Measurements from ENCODE around the gene ECI2. TPM values are rescaled to one million over a fixed set of nuclear protein-coding genes. Genes with fewer than 3 reads are reported as not detected.
A peak's percentile ranks its signal among the peaks of the same experiment; 100 is the strongest.

ECI2 gene
- total and polyA plus RNA-seq, 2 experiments from 2014 or later = 63.7 to 102 TPM

DNA sequence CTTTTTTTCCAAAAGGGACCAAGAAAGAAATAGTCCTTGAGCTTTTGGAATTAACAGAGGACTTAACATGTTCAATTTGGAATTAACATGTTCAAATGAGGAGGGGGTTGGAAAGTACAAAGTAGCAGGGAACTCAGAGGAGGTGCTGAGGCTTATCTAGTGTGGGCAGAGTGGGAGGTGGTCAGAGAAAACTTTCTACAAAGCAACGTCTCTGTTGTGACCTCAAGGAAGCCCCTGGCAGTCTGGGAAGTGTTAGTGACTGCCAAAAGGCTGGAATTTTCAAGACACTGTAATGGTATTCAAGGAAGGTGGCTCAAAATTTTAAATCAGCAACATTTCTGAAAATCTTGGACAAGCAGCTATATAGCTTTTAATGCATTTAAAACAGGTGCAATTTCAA is 7.3 kb downstream of the ECI2 start (continued):
- TF ChIP-seq, protein P1, sequence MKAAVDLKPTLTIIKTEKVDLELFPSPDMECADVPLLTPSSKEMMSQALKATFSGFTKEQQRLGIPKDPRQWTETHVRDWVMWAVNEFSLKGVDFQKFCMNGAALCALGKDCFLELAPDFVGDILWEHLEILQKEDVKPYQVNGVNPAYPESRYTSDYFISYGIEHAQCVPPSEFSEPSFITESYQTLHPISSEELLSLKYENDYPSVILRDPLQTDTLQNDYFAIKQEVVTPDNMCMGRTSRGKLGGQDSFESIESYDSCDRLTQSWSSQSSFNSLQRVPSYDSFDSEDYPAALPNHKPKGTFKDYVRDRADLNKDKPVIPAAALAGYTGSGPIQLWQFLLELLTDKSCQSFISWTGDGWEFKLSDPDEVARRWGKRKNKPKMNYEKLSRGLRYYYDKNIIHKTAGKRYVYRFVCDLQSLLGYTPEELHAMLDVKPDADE (IDR thresholded peaks at IDR 0.05) = no peak
- TF ChIP-seq CREB1 (CRISPR knock-in tag; IDR thresholded peaks at IDR 0.05; ENCODE audit: low read depth) = no peak
- TF ChIP-seq JUNB (IDR thresholded peaks at IDR 0.05; ENCODE audit: unreplicated experiment) = no peak
- TF ChIP-seq, protein P2, sequence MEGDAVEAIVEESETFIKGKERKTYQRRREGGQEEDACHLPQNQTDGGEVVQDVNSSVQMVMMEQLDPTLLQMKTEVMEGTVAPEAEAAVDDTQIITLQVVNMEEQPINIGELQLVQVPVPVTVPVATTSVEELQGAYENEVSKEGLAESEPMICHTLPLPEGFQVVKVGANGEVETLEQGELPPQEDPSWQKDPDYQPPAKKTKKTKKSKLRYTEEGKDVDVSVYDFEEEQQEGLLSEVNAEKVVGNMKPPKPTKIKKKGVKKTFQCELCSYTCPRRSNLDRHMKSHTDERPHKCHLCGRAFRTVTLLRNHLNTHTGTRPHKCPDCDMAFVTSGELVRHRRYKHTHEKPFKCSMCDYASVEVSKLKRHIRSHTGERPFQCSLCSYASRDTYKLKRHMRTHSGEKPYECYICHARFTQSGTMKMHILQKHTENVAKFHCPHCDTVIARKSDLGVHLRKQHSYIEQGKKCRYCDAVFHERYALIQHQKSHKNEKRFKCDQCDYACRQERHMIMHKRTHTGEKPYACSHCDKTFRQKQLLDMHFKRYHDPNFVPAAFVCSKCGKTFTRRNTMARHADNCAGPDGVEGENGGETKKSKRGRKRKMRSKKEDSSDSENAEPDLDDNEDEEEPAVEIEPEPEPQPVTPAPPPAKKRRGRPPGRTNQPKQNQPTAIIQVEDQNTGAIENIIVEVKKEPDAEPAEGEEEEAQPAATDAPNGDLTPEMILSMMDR (conservative IDR thresholded peaks at IDR 0.05; ENCODE audit: low read depth in 2 of 2) = no peak
- TF ChIP-seq ZNF331 (CRISPR knock-in tag; IDR thresholded peaks at IDR 0.05; ENCODE audit: low read depth) = no peak

DNA sequence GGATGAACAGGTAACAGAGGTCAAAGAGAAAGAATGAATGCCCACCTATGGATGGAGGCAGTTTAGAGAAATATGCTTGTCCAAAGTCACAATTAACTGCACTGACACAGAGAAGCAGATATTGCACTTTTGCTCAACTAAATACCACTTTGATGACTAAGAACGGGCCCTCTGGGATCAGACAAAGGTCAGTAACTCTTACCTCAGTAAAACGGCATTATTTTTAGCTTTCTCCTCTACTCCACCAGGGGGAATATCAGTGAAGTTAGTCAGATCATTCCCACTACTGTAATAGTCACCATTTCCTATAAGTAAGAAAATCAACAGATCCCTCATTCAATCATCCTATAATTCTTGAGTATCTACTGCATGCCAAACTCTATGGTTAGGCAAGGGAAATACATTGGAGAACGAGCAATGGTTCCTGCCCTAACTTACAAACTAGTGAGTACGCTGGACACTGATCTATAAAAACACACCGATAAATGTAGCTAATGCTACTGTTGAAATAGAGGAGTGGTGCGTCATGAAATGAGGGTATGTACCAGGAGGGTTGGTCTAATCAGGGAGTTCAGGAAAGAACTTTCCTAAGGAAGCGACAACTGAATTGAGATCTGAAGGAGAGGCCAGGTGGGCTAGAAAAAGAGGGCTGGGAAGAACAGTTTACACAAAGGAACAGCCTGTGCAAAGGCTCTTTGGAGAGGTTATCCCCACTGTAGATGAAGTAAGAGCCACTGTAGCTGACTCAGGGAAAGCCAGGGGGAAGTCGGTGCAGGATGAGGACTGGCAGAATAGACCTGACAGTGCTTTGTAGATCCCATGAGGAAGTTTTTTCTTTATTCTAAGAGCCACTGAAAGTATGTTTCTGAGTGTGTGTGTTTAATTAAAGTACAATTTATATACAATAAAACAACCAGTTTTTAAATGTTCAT is 9.2 kb downstream of the ECI2 start:
- Histone ChIP-seq H3K4me3 (no peak overlapping the region), H3K27ac (ENCODE audit: low read depth) (no peak overlapping the region; the same call in 1 of the 2 replicates), H3F3A (replicated peaks; ENCODE audit: low read depth) (no peaks in the 10 kb centered on the region), H3K27me3 (ENCODE audit: insufficient read depth) (no peaks in the 10 kb centered on the region), H3K9me2 (ENCODE audit: insufficient read depth) (no peaks in the 10 kb centered on the region), H2AFZ (no peak overlapping the region), H3K79me2 (replicated peaks; ENCODE audit: insufficient read depth) (no peaks in the 10 kb centered on the region), H4K20me1 (replicated peaks; ENCODE audit: insufficient read depth) (no peaks in the 10 kb centered on the region), H3K36me3 (ENCODE audit: insufficient read depth) (peaks cover 41% of the 10 kb centered on the region), H3K4me2 (no peak overlapping the region), H3K4me1 (ENCODE audit: insufficient read depth) (no peaks in the 10 kb centered on the region)
- H3K27ac Mint-ChIP-seq = no peak overlapping the region
- H3K4me1 Mint-ChIP-seq = no peaks in the 10 kb centered on the region
- ATAC-seq (no peak; the same call in 2 of the 3 replicates), DNase-seq (ENCODE audit: low spot score) (peak; percentile 27)
- no peak overlapping the region for H3K4me3 Mint-ChIP-seq
- H3K9me3 Mint-ChIP-seq = no peaks in the 10 kb centered on the region
- H3K36me3 Mint-ChIP-seq (ENCODE audit: low read depth) = peaks cover 66% of the 10 kb centered on the region
- TF ChIP-seq, protein P3, sequence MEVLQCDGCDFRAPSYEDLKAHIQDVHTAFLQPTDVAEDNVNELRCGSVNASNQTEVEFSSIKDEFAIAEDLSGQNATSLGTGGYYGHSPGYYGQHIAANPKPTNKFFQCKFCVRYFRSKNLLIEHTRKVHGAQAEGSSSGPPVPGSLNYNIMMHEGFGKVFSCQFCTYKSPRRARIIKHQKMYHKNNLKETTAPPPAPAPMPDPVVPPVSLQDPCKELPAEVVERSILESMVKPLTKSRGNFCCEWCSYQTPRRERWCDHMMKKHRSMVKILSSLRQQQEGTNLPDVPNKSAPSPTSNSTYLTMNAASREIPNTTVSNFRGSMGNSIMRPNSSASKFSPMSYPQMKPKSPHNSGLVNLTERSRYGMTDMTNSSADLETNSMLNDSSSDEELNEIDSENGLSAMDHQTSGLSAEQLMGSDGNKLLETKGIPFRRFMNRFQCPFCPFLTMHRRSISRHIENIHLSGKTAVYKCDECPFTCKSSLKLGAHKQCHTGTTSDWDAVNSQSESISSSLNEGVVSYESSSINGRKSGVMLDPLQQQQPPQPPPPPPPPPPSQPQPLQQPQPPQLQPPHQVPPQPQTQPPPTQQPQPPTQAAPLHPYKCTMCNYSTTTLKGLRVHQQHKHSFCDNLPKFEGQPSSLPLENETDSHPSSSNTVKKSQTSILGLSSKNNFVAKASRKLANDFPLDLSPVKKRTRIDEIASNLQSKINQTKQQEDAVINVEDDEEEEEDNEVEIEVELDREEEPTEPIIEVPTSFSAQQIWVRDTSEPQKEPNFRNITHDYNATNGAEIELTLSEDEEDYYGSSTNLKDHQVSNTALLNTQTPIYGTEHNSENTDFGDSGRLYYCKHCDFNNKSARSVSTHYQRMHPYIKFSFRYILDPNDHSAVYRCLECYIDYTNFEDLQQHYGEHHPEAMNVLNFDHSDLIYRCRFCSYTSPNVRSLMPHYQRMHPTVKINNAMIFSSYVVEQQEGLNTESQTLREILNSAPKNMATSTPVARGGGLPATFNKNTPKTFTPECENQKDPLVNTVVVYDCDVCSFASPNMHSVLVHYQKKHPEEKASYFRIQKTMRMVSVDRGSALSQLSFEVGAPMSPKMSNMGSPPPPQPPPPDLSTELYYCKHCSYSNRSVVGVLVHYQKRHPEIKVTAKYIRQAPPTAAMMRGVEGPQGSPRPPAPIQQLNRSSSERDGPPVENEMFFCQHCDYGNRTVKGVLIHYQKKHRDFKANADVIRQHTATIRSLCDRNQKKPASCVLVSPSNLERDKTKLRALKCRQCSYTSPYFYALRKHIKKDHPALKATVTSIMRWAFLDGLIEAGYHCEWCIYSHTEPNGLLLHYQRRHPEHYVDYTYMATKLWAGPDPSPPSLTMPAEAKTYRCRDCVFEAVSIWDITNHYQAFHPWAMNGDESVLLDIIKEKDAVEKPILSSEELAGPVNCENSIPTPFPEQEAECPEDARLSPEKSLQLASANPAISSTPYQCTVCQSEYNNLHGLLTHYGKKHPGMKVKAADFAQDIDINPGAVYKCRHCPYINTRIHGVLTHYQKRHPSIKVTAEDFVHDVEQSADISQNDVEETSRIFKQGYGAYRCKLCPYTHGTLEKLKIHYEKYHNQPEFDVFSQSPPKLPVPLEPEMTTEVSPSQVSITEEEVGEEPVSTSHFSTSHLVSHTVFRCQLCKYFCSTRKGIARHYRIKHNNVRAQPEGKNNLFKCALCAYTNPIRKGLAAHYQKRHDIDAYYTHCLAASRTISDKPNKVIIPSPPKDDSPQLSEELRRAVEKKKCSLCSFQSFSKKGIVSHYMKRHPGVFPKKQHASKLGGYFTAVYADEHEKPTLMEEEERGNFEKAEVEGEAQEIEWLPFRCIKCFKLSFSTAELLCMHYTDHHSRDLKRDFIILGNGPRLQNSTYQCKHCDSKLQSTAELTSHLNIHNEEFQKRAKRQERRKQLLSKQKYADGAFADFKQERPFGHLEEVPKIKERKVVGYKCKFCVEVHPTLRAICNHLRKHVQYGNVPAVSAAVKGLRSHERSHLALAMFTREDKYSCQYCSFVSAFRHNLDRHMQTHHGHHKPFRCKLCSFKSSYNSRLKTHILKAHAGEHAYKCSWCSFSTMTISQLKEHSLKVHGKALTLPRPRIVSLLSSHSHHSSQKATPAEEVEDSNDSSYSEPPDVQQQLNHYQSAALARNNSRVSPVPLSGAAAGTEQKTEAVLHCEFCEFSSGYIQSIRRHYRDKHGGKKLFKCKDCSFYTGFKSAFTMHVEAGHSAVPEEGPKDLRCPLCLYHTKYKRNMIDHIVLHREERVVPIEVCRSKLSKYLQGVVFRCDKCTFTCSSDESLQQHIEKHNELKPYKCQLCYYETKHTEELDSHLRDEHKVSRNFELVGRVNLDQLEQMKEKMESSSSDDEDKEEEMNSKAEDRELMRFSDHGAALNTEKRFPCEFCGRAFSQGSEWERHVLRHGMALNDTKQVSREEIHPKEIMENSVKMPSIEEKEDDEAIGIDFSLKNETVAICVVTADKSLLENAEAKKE (CRISPR knock-in tag; IDR thresholded peaks at IDR 0.05) = no peak
- TF ChIP-seq EZH2 (IDR thresholded peaks at IDR 0.05; ENCODE audit: low read depth, unreplicated experiment) (no peak), EZH2phosphoT487 (IDR thresholded peaks at IDR 0.05; ENCODE audit: unreplicated experiment) (no peak)
- TF ChIP-seq, protein P1 (IDR thresholded peaks at IDR 0.05) = no peak
- peaks cover 3% of the 10 kb centered on the region for H3K27me3 Mint-ChIP-seq (ENCODE audit: insufficient read depth, low read depth, poor library complexity)

Data from GM23338 (cell line).